Mammary epithelial cell (primary cell): ENCODE data around the gene EXT2.

ENCODE experiments used
- CTCF ChIP-seq, 2 donors: IDR thresholded peaks in 1 of 2; conservative IDR thresholded peaks in 1 of 2; 2 replicates each; pipeline ENCODE4 v1.5.1; 2011 to 2012; ENCODE audit warnings: inconsistent platforms in 2 of 2, low read length in 2 of 2, mild to moderate bottlenecking in 2 of 2, control low read depth in 1 of 2, low read depth in 1 of 2; ENCODE audit not compliant: insufficient read depth in 1 of 2; ENCODE audit errors: extremely low read depth in 1 of 2
- EZH2 ChIP-seq: IDR thresholded peaks from 2 replicates; pipeline ENCODE4 v1.6.1; 2012; ENCODE audit warnings: low read length, inconsistent platforms, borderline replicate concordance

- TF ChIP-seq CTCF (conservative IDR thresholded peaks at IDR 0.05 in 1 of 2, IDR thresholded peaks at IDR 0.05 in 1 of 2; ENCODE audit: extremely low read depth in 1 of 2, insufficient read depth in 1 of 2, low read depth in 1 of 2, low read length in 2 of 2) (peak; percentile 69 to 95), EZH2 (no peak)
Measured at GRCh38 chr11:44095506-44096359, at the start of gene EXT2.
